Measurements from ENCODE around the gene COL5A1. TPM values are rescaled to one million over a fixed set of nuclear protein-coding genes. Genes with fewer than 3 reads are reported as not detected.

The COL5A1 gene
- total and polyA plus RNA-seq, 2 experiments from 2014 or later, result 2.5 to 13.1 TPM

GRCh38 chr9:134641990-134642384, 384 bp downstream of the COL5A1 start:
- H3K36me3 ChIP-seq (ENCODE audit: insufficient read depth), result no peaks in the 10 kb centered on the region
- H3K4me1 Mint-ChIP-seq, result peaks cover 37% of the 10 kb centered on the region
- peak; percentile 2; the same call in 2 of the 3 replicates for ATAC-seq
- H4K20me1 ChIP-seq (replicated peaks; ENCODE audit: insufficient read depth), result no peaks in the 10 kb centered on the region; the same call in 1 of the 2 replicates
- H3K27me3 ChIP-seq (ENCODE audit: insufficient read depth), result peaks cover 7% of the 10 kb centered on the region; the same call in 1 of the 2 replicates
- no peaks in the 10 kb centered on the region for H3K9me2 ChIP-seq (ENCODE audit: insufficient read depth)
- no peak overlapping the region for H3K27ac ChIP-seq (ENCODE audit: low read depth)
- H3K4me3 ChIP-seq, result peak overlapping the region; percentile 80
- H3K79me2 ChIP-seq (replicated peaks; ENCODE audit: insufficient read depth), result no peaks in the 10 kb centered on the region; the same call in 1 of the 2 replicates
- 0 out of 2 replicates have a peak, but pooled peaks cover 9% of the 10 kb centered on the region for H3F3A ChIP-seq (replicated peaks; ENCODE audit: low read depth)
- no peaks in the 10 kb centered on the region for H3K36me3 Mint-ChIP-seq (ENCODE audit: low read depth)
- H3K4me3 Mint-ChIP-seq, result peak overlapping the region; percentile 78; the same call in 2 of the 3 replicates
- no peak overlapping the region for H3K27ac Mint-ChIP-seq
- H3K27me3 Mint-ChIP-seq (ENCODE audit: insufficient read depth, low read depth, poor library complexity), result peaks cover 23% of the 10 kb centered on the region
- H3K4me2 ChIP-seq, result peak overlapping the region; percentile 95
- peak overlapping the region; percentile 56; the same call in 1 of the 2 replicates for H2AFZ ChIP-seq
- no peaks in the 10 kb centered on the region for H3K9me3 Mint-ChIP-seq
- TF ChIP-seq NANOG (IDR thresholded peaks at IDR 0.05; ENCODE audit: borderline replicate concordance), result no peak
- no peak for TF ChIP-seq EZH2 (IDR thresholded peaks at IDR 0.05; ENCODE audit: low read depth, unreplicated experiment)
- TF ChIP-seq CREB1 (CRISPR knock-in tag; IDR thresholded peaks at IDR 0.05; ENCODE audit: low read depth), result no peak
- TF ChIP-seq STAT1 (IDR thresholded peaks at IDR 0.05; ENCODE audit: unreplicated experiment), result no peak
- no peak for TF ChIP-seq JUNB (IDR thresholded peaks at IDR 0.05; ENCODE audit: unreplicated experiment)
- TF ChIP-seq, protein P1, sequence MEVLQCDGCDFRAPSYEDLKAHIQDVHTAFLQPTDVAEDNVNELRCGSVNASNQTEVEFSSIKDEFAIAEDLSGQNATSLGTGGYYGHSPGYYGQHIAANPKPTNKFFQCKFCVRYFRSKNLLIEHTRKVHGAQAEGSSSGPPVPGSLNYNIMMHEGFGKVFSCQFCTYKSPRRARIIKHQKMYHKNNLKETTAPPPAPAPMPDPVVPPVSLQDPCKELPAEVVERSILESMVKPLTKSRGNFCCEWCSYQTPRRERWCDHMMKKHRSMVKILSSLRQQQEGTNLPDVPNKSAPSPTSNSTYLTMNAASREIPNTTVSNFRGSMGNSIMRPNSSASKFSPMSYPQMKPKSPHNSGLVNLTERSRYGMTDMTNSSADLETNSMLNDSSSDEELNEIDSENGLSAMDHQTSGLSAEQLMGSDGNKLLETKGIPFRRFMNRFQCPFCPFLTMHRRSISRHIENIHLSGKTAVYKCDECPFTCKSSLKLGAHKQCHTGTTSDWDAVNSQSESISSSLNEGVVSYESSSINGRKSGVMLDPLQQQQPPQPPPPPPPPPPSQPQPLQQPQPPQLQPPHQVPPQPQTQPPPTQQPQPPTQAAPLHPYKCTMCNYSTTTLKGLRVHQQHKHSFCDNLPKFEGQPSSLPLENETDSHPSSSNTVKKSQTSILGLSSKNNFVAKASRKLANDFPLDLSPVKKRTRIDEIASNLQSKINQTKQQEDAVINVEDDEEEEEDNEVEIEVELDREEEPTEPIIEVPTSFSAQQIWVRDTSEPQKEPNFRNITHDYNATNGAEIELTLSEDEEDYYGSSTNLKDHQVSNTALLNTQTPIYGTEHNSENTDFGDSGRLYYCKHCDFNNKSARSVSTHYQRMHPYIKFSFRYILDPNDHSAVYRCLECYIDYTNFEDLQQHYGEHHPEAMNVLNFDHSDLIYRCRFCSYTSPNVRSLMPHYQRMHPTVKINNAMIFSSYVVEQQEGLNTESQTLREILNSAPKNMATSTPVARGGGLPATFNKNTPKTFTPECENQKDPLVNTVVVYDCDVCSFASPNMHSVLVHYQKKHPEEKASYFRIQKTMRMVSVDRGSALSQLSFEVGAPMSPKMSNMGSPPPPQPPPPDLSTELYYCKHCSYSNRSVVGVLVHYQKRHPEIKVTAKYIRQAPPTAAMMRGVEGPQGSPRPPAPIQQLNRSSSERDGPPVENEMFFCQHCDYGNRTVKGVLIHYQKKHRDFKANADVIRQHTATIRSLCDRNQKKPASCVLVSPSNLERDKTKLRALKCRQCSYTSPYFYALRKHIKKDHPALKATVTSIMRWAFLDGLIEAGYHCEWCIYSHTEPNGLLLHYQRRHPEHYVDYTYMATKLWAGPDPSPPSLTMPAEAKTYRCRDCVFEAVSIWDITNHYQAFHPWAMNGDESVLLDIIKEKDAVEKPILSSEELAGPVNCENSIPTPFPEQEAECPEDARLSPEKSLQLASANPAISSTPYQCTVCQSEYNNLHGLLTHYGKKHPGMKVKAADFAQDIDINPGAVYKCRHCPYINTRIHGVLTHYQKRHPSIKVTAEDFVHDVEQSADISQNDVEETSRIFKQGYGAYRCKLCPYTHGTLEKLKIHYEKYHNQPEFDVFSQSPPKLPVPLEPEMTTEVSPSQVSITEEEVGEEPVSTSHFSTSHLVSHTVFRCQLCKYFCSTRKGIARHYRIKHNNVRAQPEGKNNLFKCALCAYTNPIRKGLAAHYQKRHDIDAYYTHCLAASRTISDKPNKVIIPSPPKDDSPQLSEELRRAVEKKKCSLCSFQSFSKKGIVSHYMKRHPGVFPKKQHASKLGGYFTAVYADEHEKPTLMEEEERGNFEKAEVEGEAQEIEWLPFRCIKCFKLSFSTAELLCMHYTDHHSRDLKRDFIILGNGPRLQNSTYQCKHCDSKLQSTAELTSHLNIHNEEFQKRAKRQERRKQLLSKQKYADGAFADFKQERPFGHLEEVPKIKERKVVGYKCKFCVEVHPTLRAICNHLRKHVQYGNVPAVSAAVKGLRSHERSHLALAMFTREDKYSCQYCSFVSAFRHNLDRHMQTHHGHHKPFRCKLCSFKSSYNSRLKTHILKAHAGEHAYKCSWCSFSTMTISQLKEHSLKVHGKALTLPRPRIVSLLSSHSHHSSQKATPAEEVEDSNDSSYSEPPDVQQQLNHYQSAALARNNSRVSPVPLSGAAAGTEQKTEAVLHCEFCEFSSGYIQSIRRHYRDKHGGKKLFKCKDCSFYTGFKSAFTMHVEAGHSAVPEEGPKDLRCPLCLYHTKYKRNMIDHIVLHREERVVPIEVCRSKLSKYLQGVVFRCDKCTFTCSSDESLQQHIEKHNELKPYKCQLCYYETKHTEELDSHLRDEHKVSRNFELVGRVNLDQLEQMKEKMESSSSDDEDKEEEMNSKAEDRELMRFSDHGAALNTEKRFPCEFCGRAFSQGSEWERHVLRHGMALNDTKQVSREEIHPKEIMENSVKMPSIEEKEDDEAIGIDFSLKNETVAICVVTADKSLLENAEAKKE (CRISPR knock-in tag; IDR thresholded peaks at IDR 0.05), result no peak
- no peak for TF ChIP-seq ZNF331 (CRISPR knock-in tag; IDR thresholded peaks at IDR 0.05; ENCODE audit: low read depth)
- TF ChIP-seq EZH2phosphoT487 (IDR thresholded peaks at IDR 0.05; ENCODE audit: unreplicated experiment), result no peak
- TF ChIP-seq, protein P2, sequence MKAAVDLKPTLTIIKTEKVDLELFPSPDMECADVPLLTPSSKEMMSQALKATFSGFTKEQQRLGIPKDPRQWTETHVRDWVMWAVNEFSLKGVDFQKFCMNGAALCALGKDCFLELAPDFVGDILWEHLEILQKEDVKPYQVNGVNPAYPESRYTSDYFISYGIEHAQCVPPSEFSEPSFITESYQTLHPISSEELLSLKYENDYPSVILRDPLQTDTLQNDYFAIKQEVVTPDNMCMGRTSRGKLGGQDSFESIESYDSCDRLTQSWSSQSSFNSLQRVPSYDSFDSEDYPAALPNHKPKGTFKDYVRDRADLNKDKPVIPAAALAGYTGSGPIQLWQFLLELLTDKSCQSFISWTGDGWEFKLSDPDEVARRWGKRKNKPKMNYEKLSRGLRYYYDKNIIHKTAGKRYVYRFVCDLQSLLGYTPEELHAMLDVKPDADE (IDR thresholded peaks at IDR 0.05), result no peak
- no peak for TF ChIP-seq POLR2AphosphoS5 (IDR thresholded peaks at IDR 0.05; ENCODE audit: low read depth)
- TF ChIP-seq, protein P3, sequence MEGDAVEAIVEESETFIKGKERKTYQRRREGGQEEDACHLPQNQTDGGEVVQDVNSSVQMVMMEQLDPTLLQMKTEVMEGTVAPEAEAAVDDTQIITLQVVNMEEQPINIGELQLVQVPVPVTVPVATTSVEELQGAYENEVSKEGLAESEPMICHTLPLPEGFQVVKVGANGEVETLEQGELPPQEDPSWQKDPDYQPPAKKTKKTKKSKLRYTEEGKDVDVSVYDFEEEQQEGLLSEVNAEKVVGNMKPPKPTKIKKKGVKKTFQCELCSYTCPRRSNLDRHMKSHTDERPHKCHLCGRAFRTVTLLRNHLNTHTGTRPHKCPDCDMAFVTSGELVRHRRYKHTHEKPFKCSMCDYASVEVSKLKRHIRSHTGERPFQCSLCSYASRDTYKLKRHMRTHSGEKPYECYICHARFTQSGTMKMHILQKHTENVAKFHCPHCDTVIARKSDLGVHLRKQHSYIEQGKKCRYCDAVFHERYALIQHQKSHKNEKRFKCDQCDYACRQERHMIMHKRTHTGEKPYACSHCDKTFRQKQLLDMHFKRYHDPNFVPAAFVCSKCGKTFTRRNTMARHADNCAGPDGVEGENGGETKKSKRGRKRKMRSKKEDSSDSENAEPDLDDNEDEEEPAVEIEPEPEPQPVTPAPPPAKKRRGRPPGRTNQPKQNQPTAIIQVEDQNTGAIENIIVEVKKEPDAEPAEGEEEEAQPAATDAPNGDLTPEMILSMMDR (conservative IDR thresholded peaks at IDR 0.05; ENCODE audit: low read depth in 2 of 2), result no peak
- TF ChIP-seq, protein P4, sequence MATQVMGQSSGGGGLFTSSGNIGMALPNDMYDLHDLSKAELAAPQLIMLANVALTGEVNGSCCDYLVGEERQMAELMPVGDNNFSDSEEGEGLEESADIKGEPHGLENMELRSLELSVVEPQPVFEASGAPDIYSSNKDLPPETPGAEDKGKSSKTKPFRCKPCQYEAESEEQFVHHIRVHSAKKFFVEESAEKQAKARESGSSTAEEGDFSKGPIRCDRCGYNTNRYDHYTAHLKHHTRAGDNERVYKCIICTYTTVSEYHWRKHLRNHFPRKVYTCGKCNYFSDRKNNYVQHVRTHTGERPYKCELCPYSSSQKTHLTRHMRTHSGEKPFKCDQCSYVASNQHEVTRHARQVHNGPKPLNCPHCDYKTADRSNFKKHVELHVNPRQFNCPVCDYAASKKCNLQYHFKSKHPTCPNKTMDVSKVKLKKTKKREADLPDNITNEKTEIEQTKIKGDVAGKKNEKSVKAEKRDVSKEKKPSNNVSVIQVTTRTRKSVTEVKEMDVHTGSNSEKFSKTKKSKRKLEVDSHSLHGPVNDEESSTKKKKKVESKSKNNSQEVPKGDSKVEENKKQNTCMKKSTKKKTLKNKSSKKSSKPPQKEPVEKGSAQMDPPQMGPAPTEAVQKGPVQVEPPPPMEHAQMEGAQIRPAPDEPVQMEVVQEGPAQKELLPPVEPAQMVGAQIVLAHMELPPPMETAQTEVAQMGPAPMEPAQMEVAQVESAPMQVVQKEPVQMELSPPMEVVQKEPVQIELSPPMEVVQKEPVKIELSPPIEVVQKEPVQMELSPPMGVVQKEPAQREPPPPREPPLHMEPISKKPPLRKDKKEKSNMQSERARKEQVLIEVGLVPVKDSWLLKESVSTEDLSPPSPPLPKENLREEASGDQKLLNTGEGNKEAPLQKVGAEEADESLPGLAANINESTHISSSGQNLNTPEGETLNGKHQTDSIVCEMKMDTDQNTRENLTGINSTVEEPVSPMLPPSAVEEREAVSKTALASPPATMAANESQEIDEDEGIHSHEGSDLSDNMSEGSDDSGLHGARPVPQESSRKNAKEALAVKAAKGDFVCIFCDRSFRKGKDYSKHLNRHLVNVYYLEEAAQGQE (IDR thresholded peaks at IDR 0.05; ENCODE audit: unreplicated experiment), result no peak
- TF ChIP-seq ZNF114 (CRISPR knock-in tag; IDR thresholded peaks at IDR 0.05), result no peak
- DNase-seq (ENCODE audit: low spot score), result no peak
- H3K4me1 ChIP-seq (ENCODE audit: insufficient read depth), result peaks cover 15% of the 10 kb centered on the region; the same call in 1 of the 2 replicates

All from GM23338 (cell line).